GM19455 (cell line): ENCODE results near the gene ZNF555.
A peak's percentile ranks its signal among the peaks of the same experiment; 100 is the strongest.

Experiments used
- ATAC-seq: cut with Tn5 transposase; IDR thresholded peaks from one replicate; pipeline ENCODE4 v1.9.1; 2021; ENCODE audit not compliant: unreplicated experiment

The ZNF555 gene

GRCh38 chr19:2822846-2823245 lies 18.4 kb upstream of the ZNF555 start:
- no peak for ATAC-seq

- no peak for ATAC-seq
Measured at GRCh38 chr19:2823646-2824045, 17.6 kb upstream of the ZNF555 start.

- ATAC-seq: no peak
Measured at GRCh38 chr19:2824129-2824528, 17.1 kb upstream of the ZNF555 start.

GRCh38 chr19:2827022-2827421 lies 14.3 kb upstream of the ZNF555 start:
- ATAC-seq: no peak

- no peak for ATAC-seq
Measured at GRCh38 chr19:2827840-2828489, 13.3 kb upstream of the ZNF555 start.

GRCh38 chr19:2834294-2834871 lies 6.9 kb upstream of the ZNF555 start:
- ATAC-seq: no peak

- ATAC-seq: no peak
Measured at GRCh38 chr19:2837430-2837829, 3.8 kb upstream of the ZNF555 start.

- ATAC-seq: peak; percentile 13
Measured at GRCh38 chr19:2841855-2842574, 740 bp downstream of the ZNF555 start.

- no peak for ATAC-seq
Measured at GRCh38 chr19:2845107-2845506, 3.8 kb downstream of the ZNF555 start.

GRCh38 chr19:2846180-2846894 lies 5.1 kb downstream of the ZNF555 start:
- ATAC-seq: no peak

GRCh38 chr19:2847507-2847906 lies 6.2 kb downstream of the ZNF555 start:
- ATAC-seq: no peak

- no peak for ATAC-seq
Measured at GRCh38 chr19:2848616-2849015, 7.3 kb downstream of the ZNF555 start.

- ATAC-seq: no peak
Measured at GRCh38 chr19:2850256-2850925, 9.1 kb downstream of the ZNF555 start.

- ATAC-seq: no peak
Measured at GRCh38 chr19:2852598-2852997, 11.3 kb downstream of the ZNF555 start.

- no peak for ATAC-seq
Measured at GRCh38 chr19:2853015-2853606, 11.8 kb downstream of the ZNF555 start.

- no peak for ATAC-seq
Measured at GRCh38 chr19:2854849-2855248, 13.6 kb downstream of the ZNF555 start.

- no peak for ATAC-seq
Measured at GRCh38 chr19:2856457-2857050, 15.3 kb downstream of the ZNF555 start.

- no peak for ATAC-seq
Measured at GRCh38 chr19:2858864-2859263, 17.6 kb downstream of the ZNF555 start.

- no peak for ATAC-seq
Measured at GRCh38 chr19:2863816-2864215, 22.5 kb downstream of the ZNF555 start.

GRCh38 chr19:2865334-2866100 lies 24.2 kb downstream of the ZNF555 start:
- no peak for ATAC-seq
